Effector CD8-positive, alpha-beta T cell (primary cell): ENCODE measurements around the gene SYNC.
"Not testable (repeated sequence)": the region's sequence is repeated elsewhere in the genome, so short reads cannot be mapped to it uniquely, and the experiment has no call there.

Source experiments
- DNase-seq: peaks from one replicate; lab custom pipeline; 2025; lab: John Stamatoyannopoulos, UW

The SYNC gene

GRCh38 chr1:32642292-32642827, 60.2 kb downstream of the SYNC start:
- DNase-seq: not testable (repeated sequence)

GRCh38 chr1:32639489-32640075, 63.0 kb downstream of the SYNC start:
- no peak for DNase-seq

GRCh38 chr1:32636914-32637645, 65.5 kb downstream of the SYNC start:
- DNase-seq: no peak

GRCh38 chr1:32635508-32636277, 66.9 kb downstream of the SYNC start:
- DNase-seq: no peak

- DNase-seq: no peak
These were observed 69.7 kb downstream of the SYNC start for GRCh38 chr1:32632829-32633228.

GRCh38 chr1:32630173-32630572, 72.4 kb downstream of the SYNC start:
- DNase-seq: not testable (repeated sequence)
